DMS 273 treated with DMSO at 0.1 percent for 48 hours (cell line): ENCODE measurements around the gene SPEN.
"Not testable (repeated sequence)": the region's sequence is repeated elsewhere in the genome, so short reads cannot be mapped to it uniquely, and the experiment has no call there.

Source experiments
- DNase-seq: peaks from one replicate; lab custom pipeline; 2025; lab: John Stamatoyannopoulos, UW

Gene SPEN, protein sequence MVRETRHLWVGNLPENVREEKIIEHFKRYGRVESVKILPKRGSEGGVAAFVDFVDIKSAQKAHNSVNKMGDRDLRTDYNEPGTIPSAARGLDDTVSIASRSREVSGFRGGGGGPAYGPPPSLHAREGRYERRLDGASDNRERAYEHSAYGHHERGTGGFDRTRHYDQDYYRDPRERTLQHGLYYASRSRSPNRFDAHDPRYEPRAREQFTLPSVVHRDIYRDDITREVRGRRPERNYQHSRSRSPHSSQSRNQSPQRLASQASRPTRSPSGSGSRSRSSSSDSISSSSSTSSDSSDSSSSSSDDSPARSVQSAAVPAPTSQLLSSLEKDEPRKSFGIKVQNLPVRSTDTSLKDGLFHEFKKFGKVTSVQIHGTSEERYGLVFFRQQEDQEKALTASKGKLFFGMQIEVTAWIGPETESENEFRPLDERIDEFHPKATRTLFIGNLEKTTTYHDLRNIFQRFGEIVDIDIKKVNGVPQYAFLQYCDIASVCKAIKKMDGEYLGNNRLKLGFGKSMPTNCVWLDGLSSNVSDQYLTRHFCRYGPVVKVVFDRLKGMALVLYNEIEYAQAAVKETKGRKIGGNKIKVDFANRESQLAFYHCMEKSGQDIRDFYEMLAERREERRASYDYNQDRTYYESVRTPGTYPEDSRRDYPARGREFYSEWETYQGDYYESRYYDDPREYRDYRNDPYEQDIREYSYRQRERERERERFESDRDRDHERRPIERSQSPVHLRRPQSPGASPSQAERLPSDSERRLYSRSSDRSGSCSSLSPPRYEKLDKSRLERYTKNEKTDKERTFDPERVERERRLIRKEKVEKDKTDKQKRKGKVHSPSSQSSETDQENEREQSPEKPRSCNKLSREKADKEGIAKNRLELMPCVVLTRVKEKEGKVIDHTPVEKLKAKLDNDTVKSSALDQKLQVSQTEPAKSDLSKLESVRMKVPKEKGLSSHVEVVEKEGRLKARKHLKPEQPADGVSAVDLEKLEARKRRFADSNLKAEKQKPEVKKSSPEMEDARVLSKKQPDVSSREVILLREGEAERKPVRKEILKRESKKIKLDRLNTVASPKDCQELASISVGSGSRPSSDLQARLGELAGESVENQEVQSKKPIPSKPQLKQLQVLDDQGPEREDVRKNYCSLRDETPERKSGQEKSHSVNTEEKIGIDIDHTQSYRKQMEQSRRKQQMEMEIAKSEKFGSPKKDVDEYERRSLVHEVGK (N-terminal part only)

DNA sequence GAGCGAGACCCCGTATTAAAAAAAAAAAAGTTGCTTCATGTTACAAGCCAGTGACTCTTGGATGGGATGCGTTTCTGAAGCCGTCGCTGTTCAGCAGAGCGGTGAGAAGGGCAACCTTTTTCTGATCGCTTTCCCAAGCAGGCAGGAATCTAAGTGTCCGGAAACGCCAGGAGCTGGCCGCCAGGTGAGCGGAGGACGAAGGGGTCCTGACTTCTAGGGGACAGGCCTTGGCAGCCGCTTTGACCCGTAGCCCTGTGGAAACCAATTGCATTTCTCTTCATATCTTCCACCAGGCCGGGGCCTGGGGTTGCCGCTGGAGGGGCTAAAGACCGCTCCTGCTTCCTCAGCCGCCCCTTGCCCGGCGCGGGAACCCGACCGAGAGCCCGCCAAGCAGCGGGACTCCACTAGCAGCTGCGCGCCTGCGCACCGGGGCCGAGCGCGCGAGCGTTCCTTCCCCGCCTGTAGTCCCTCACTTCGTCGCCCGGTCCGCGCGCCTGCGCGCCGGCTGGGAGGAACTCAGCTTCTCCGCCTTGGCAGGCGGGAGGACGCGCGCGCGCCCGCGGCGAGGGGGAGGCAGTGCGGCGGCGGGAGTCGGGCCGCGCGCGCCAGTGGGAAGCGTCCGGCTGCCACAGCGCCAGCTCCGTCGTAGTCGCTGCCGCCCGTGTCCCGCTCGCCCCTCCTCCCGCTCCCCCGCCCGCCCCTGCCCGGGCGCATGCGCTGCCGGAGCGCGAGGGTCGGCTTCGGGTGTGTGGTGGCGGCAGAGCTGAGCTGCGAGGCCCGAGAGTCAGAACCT lies at the start of gene SPEN:
Gene SPEN, plus strand, starts transcription at position 608 of the 793 bp plus-strand sequence. CDS start 361 bp downstream, outside the sequence.
- DNase-seq, result peak; percentile 88

DNA sequence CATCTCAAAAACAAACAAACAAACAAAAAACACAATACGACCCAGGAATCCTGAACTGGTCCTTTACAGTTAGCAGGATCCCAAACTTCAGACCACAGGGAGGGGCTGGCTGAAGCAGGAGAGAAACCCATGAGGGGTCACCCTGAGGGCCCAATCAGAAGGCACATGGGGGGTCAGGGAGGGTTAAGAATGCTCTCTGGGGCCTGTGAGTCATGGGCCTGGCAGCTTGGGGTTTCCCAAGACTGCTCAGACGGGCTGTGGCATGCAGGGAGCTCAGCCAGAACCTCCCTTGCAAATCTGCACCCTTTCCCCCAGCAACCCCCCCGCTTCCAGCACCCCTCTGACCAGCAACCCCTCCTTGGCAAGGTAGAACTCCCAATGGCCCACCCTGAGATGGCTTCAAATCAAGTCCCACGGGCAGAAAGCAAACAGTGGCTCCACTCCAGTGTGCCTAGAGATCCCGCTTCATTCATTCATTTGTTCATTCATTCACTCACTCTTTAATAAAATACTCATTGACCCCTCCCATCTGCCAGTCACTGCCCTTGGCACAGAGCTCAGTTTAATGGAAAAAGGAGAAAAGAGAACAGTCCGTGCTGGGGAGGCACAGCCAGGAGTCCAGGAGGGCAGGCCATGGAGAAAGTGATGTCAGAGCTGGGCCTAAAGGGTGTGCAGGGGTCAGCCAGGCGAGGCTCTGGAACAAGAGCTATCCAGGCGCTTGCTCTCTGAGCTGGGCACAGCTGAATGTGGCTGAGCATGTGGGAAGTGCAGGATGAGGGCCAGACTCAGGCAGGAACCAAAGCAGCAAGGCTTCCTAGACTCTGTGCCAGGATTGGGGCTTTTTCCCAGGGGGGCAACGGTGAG lies 48.3 kb upstream of the SPEN start:
- DNase-seq, result no peak

DNA sequence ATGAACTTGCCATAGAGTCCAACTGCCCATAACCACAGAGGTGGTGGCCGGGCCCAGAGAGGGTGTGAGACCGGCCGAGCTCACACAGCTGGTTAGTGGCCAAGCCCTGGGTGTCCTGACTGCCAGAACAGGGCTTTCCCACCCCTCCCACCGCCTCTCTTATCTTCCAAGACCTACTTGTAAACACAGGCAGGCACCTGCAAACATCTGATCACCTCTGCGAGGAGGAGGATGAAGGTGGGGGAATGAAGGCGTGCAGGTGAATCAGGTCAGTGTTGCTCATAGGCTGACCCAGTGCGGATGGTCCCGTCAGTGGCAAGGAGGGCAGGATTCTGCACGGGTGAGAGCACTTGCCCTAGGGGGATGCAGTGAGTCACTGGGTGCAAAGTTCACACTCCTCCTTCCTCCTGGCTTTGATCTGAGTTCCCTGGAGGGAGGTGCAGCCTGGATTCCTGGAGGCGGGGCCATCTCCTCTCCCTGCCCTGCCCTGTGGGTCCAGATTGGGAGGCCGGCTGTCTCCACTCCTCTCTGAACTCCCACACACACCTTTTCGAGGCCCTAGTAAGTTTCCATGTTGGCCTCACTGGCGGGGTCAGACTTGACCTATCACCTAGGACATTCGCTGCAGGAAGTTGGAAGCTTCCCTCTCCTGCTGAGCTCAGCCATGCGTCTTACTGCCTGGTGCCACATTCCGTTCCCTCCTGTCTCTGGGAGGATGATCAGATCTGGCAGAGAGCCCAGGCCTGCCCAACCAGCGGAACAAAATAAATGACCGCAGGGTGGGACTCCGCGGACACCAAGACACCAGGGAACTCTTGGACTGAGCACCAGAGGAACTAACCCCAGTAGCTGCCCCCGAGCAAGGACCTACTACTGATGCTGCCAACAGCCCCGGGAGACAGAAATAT lies 47.3 kb upstream of the SPEN start:
- DNase-seq, result no peak

DNA sequence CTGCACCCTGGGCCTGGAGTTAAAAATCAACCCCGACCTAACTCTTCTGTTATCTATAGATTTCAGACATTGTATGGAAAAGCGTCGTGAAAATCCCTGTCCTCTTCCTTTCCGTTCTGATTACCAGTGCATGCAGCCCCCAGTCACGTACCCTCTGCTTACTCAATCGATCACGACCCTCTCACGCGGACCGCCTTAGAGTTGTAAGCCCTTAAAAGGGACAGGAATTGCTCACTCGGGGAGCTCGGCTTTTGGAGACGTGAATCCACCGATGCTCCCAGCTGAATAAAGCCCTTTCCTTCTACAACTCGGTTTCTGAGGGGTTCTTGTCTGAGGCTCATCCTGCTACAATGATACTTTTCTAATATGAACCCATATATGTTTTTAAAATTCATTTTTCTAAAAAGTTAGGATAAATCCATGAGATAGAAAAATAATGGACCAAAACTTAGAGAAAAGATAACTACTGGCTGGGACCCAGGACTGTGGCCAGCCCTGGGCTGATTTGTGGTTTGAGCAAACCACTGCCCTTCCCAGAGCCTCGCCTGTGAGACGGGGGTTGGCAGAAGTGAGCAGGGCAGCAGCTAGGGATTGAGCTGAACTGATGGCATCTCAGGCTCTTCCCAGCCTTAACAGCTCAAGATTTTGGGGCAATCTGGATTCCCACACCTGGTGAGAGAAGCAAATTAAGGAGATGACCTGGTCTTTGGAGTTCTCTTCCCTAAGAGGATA lies 45.1 kb upstream of the SPEN start:
- DNase-seq, result no peak

DNA sequence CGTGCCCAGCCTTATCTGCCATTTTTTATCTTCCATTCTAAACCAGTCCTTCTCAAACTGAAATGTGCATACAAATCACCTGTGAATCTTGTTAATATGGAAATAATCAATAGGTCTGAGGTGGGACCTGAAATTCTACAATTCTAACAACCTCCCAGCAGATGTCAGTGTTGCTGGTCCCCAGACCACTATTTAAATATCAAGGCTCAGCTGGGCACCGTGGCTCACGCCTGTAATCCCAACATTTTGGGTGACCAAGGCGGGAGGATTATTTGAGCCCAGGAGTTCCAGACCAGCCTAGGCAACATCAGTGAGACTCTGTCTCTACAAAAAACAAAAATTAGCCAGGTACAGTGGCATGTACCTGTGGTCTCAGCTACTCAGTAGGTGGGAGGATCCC lies 44.1 kb upstream of the SPEN start:
- no peak for DNase-seq

DNA sequence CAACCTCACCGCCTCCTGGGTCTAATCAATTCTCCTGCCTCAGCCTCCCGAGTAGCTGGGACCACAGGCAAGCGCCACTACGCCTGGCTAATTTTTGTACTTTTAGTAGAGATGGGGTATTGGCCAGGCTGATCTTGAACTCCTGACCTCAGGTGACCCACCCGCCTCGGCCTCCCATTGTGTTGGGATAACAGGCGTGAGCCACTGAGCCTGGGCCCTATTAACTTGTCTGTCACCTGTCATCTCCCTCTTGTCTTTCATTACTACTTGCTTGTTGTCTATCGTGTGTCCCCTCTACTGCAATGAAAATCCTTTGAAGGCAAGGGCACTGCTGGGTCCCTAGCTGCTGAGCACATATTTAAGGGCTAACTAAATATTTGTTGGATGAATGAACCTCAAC lies 43.4 kb upstream of the SPEN start:
- no peak for DNase-seq

DNA sequence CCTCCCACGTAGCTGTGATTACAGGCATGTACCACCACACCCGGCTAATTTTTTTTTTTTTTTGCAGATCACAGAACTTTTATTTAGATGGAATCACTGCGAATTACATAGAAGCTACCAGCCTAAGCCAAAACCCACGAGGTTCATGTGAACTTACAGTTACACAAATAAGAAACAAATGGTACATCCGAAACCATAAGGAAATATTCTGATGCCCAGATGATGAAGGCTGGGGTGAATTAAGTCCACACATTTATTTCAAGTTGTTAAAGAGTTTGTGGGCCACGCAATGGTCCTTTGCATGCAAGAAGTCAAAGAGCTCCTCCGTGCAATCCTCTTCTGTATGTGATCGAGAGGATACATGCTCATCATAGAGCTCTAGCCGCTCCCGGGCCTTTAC lies 40.4 kb upstream of the SPEN start:
- no peak for DNase-seq

DNA sequence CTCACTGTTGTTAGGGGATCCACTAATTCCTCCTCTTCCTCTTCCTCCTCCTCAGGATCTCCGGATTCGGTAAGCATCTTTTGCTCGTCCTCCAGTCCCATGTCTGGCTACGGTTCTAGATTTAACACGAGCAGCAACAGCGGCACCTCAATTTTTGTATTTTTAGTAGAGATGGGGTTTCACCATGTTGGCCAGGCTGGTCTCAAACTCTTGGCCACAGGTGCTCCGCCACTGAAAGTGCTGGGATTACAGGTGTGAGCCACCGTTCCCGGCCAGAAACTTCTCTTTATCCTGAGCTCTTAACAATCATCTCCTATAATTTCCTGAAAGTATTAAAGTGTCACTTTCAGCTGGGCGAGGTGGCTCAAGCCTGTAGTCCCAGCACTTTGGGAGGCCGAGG lies 40.0 kb upstream of the SPEN start, which contains the start of gene UQCRHL:
Gene UQCRHL, minus strand, starts transcription at position 101 of the 400 bp plus-strand sequence. Its CDS starts 0 bp downstream, at position 101.
- not testable (repeated sequence) for DNase-seq

DNA sequence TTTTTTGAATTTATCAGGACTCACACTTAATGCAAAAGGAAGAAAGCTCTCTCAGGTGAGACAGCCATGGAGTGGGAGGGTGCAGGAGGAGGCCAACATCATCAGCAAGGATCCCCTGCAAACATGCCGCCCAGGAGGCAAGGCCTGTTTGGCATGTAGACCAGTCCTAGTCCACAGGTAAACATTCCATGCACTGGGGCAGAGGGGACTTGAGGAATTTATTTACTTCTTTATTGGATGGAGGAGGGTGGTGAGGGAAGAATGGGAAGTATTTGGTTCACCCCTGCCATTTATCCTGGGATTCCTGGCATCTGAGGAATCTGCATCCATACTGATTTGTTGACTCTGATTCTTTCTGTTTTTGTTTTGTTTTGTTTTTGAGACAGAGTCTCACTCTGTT lies 38.6 kb upstream of the SPEN start:
- DNase-seq, result no peak

DNA sequence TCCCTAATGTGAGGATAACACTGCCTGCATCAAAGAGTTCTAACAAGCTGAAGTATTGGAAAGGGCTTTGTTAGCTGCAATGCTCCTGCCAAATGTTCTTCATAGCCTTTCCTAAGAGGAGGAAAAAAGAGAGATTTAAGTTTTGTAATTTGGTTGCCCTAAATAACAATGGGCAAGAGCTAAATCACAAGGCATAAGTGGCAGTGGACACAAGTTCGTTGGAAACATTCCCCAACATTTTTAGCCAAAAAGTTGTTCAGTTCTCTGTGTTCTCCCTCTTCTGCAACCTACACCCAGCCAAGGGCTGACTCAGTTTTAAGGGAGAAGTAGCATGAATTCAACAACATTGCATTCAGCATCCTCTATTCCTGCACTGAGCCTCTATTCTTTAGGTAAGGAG lies 37.4 kb upstream of the SPEN start:
- no peak for DNase-seq

DNA sequence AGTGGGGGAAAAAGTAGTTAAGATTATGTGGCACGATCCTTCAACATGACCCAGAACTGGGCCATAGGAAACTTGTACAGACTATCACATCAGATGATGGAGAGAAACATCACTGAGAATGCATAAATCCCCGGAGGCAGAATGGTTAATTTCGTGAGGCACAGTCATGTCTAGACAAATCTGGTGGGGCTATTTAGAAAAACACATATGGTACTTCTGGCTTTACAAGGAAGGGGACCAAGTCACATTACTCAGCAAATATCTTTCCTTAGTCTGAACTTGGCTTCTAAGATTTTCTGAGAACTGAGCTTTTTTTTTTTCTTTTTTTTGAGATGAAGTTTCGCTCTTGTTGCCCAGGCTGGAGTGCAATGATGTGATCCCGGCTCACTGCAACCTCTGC lies 30.8 kb upstream of the SPEN start:
- no peak for DNase-seq

DNA sequence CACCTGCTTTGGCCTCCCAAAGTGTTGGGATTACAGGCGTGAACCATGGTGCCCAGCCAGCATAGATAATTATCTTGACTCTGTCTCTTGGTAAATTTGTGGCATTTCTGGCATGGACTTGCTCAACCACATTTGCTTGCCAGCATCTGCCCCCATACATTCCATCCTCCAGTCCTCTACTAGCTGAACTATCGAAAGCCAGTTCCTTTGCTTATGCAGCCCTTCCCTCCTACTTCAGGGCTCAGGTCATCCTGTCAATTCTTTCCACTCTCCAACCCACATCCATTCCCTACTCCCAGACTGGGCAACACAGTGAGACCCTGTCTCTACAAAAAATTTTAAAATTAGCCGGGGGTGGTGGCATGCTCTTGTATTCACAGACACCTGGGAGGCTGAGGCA lies 27.0 kb upstream of the SPEN start:
- no peak for DNase-seq

DNA sequence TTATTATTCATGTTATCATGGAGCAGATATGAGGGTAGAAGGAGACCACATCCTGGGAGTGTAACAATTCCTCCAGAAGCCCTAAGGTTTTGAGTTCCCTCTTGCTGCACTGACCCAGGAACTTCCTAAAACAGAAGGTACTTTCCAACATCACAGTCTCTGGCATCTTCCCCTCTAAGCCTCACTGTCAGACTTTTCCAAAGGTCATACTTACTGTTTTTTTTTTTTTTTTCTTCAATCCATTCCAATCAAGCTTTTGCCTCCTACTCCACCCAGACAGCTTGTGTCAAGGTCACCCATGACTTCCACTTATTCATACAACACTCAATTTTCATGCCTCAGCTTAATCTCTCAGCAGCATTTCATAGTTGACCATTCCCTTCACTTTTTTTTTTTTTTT lies 21.7 kb upstream of the SPEN start:
- DNase-seq, result no peak

DNA sequence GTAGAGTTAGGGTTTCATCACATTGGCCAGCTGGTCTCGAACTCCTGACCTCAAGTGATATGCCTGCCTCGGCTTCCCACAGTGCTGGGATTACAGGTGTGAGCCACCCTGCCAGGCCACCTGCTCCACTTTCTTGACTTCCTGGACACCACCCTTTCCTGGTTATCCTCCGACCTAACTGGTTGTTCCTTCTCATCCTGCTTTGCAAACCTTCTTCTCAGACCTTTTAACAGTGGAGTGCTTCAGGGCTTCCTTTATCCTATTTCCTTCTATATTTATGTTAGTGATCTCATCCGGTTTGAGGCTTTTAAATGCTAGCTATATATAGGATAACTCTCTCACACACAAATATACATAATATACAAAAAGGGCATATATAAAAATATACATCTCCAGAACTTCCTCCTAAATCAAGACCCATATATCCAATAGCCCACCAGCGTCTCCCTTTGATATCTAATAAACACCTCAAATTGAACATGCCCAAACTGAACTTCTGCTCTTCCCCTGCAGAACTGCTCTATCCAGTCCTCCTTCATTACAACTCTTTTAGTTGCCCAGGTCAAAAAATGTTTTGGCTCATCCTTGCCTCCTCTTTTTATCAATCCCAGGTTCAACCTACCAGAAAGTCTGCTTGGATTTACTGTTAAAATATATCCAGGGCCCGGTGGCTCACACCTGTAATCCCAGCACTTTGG lies 20.5 kb upstream of the SPEN start:
- no peak for DNase-seq

DNA sequence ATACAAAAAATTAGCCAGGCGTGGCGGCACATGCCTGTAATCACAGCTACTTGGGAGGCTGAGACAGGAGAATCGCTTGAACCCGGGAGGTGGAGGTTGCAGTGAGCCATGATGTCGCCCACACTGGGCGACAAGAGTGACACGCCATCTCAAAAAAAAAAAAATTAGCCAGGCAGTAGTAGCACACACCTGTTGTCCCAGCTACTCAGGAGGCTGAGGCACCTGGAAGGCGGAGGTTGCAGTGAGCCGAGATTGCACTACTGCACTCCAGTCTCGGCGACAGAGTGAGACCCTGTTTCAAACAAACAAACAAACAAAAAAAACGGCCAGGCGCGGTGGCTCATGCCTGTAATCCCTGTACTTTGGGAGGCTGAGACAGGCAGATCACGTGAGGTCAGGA lies 19.9 kb upstream of the SPEN start:
- DNase-seq, result not testable (repeated sequence)

DNA sequence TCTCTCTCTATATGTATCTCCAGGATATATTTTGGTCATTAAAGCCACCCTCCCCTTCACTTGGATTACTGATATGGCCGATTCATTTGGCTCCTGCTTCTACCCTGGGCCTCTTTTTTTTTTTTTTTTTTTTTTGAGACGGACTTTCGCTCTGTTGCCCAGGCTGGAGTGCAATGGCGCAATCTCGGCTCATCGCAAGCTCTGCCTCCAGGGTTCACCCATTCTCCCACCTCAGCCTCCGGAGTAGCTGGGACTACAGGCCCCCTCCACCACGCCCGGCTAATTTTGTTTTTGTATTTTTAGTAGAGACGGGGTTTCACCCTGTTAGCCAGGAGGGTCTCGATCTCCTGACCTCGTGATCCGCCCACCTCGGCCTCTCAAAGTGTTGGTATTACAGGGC lies 18.6 kb upstream of the SPEN start:
- DNase-seq, result not testable (repeated sequence)

DNA sequence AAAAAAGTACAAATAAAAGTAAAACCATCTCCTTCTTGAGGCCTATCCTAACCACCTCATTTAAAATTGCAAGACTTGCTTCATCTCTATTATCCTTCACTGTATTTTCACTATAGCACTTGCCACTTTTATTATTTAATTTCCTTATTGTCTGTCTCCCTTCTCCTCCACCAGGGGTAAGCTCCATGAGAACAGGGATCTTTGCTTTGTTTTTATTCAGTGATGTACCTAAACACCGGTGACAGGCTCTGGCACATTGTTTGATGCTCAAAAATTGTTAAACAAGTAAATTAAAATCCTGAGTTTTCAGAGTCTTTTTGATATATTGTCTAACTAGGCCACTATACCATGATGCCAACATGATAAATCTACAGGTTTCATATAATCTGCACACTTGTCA lies 17.2 kb upstream of the SPEN start:
- no peak for DNase-seq

DNA sequence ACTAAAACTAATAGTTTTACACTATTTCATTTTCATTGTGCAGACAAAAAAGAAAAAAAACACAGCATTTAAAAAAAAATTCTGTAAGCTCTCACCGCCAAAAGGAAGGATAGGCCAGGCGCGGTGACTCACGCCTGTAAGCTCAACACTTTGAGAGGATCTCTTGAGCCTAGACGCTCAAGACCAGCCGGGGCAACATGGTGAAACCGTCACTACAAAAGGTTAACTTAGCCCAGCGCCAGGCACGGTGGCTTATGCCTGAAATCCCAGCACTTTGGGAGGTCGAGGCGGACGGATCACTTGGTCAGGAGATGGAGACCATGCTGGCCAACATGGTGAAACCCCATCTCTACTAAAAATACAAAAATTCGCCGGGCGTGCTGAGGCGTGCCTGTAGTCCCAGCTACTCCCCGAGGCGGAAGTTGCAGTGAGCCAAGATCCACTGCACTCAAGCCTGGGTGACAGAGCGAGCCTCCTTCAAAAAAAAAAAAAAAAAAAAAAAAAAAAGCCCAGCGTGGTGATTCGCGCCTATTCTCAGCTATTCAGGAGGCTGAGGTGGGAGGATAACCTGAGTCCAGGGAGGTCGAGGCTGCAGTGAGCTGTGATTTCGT lies 14.3 kb upstream of the SPEN start:
- no peak for DNase-seq
